IMR-90 (cell line): ENCODE results near the gene KCTD16. TPM values are rescaled to one million over a fixed set of nuclear protein-coding genes. Genes with fewer than 3 reads are reported as not detected.
A peak's percentile ranks its signal among the peaks of the same experiment; 100 is the strongest.

Source experiments
- ATAC-seq: fragments of 200-7000 bp; cut with Tn5 transposase; 2 replicates; pipeline ENCODE4 v1.9.1; 2020; ENCODE audit warnings: low read depth, mild to moderate bottlenecking, moderate library complexity
- BruUV-seq: library from RNA; stranded (reverse); fragments of 400-500 nt; replicated peaks from 2 replicates; lab custom pipeline; 2021; lab: Mats Ljungman, UMichigan
- CTCF ChIA-PET: fragments of 300-600 bp; formaldehyde crosslinking; extraction: SDS; loops from one replicate; lab custom pipeline; 2021; ENCODE audit warnings: antibody characterized with exemption; lab: Yijun Ruan, JAX
- POLR2A ChIA-PET: fragments of 300-600 bp; sonication (Branson Sonifier 250); formaldehyde crosslinking; loops from one replicate; lab custom pipeline; 2022; ENCODE audit warnings: antibody characterized with exemption; ENCODE audit not compliant: unreplicated experiment; lab: Charles Lee
- DNase-seq: peaks from one replicate; pipeline ENCODE4 v3.0.0; 2013
- H2AFZ ChIP-seq: replicated peaks from 2 replicates; pipeline ENCODE3; 2013; ENCODE audit warnings: low read length, mild to moderate bottlenecking; ENCODE audit not compliant: poor library complexity
- H2AK5ac ChIP-seq: 2 replicates; pipeline ENCODE4 v1.6.1; 2013; ENCODE audit warnings: low read depth, low read length, inconsistent platforms
- H2AK9ac ChIP-seq: replicated peaks from 2 replicates; pipeline ENCODE3; 2013; ENCODE audit warnings: mild to moderate bottlenecking, low read depth, low read length, moderate library complexity; ENCODE audit not compliant: poor library complexity
- H2BK120ac ChIP-seq: 2 replicates; pipeline ENCODE4 v1.6.1; 2013; ENCODE audit warnings: low read depth, low read length, inconsistent platforms
- H2BK15ac ChIP-seq: 3 replicates; pipeline ENCODE4 v1.6.1; 2013; ENCODE audit warnings: low read depth, low read length, inconsistent platforms
- H2BK20ac ChIP-seq: 2 replicates; pipeline ENCODE4 v1.6.1; 2013; ENCODE audit warnings: low read depth, mild to moderate bottlenecking, inconsistent platforms, low read length, moderate library complexity
- H2BK5ac ChIP-seq: 2 replicates; pipeline ENCODE4 v1.6.1; 2013; ENCODE audit warnings: mild to moderate bottlenecking, low read depth, low read length, inconsistent platforms; ENCODE audit not compliant: poor library complexity, severe bottlenecking
- H3K14ac ChIP-seq: replicated peaks from 2 replicates; pipeline ENCODE4 v1.6.1; 2013; ENCODE audit warnings: low read depth, low read length, inconsistent platforms
- H3K18ac ChIP-seq: 2 replicates; pipeline ENCODE4 v1.6.1; 2013; ENCODE audit warnings: low read depth, low read length, control low read depth
- H3K23ac ChIP-seq: 2 replicates; pipeline ENCODE4 v1.6.1; 2013; ENCODE audit warnings: low read depth, low read length, inconsistent platforms
- H3K27ac ChIP-seq: 2 replicates; pipeline ENCODE4 v1.5.1; 2013; ENCODE audit warnings: mild to moderate bottlenecking, control low read depth, low read length; ENCODE audit not compliant: insufficient read depth
- H3K27me3 ChIP-seq: 2 replicates; pipeline ENCODE4 v1.6.1; 2013; ENCODE audit warnings: low read length; ENCODE audit not compliant: control insufficient read depth, insufficient read depth
- H3K36me3 ChIP-seq: 2 replicates; pipeline ENCODE4 v1.6.1; 2013; ENCODE audit warnings: low read length, mixed read lengths; ENCODE audit not compliant: control insufficient read depth, insufficient read depth
- H3K4ac ChIP-seq: 2 replicates; pipeline ENCODE4 v1.6.1; 2013; ENCODE audit warnings: low read depth, low read length, inconsistent platforms
- H3K4me1 ChIP-seq: 2 replicates; pipeline ENCODE4 v1.6.1; 2013; ENCODE audit warnings: low read length, mixed read lengths; ENCODE audit not compliant: control insufficient read depth, insufficient read depth
- H3K4me2 ChIP-seq: 2 replicates; pipeline ENCODE4 v1.6.1; 2013; ENCODE audit warnings: low read depth, mild to moderate bottlenecking, control low read depth, low read length, moderate library complexity
- H3K4me3 ChIP-seq: 2 replicates; pipeline ENCODE4 v1.5.1; 2013; ENCODE audit warnings: low read depth, mild to moderate bottlenecking, control low read depth, low read length, moderate library complexity; ENCODE audit not compliant: insufficient read depth
- H3K56ac ChIP-seq: 2 replicates; pipeline ENCODE4 v1.6.1; 2013; ENCODE audit warnings: low read length, inconsistent platforms; ENCODE audit not compliant: insufficient read depth; ENCODE audit errors: extremely low read depth
- H3K79me1 ChIP-seq, 2 experiments: 2 replicates each; pipeline ENCODE4 v1.6.1; 2013; ENCODE audit warnings: low read length in 2 of 2, inconsistent platforms in 1 of 2, low read depth in 1 of 2
- H3K9ac ChIP-seq: 2 replicates; pipeline ENCODE4 v1.6.1; 2013; ENCODE audit warnings: low read depth, low read length, control low read depth
- H3K9me1 ChIP-seq: 2 replicates; pipeline ENCODE4 v1.6.1; 2013; ENCODE audit warnings: low read length, inconsistent platforms; ENCODE audit not compliant: insufficient read depth
- H3K9me3 ChIP-seq: 2 replicates; pipeline ENCODE4 v1.6.1; 2013; ENCODE audit warnings: low read length; ENCODE audit not compliant: control insufficient read depth, insufficient read depth
- H4K20me1 ChIP-seq: 2 replicates; pipeline ENCODE4 v1.6.1; 2013; ENCODE audit warnings: low read length, inconsistent platforms; ENCODE audit not compliant: insufficient read depth
- H4K5ac ChIP-seq: 2 replicates; pipeline ENCODE4 v1.6.1; 2013; ENCODE audit warnings: mild to moderate bottlenecking, low read depth, low read length, control low read depth
- H4K8ac ChIP-seq, 2 experiments: 2 replicates each; pipeline ENCODE4 v1.6.1; 2013; ENCODE audit warnings: low read depth in 2 of 2, low read length in 2 of 2, control low read depth in 1 of 2, inconsistent platforms in 1 of 2
- H4K91ac ChIP-seq: 2 replicates; pipeline ENCODE4 v1.6.1; 2013; ENCODE audit warnings: low read depth, low read length, inconsistent platforms; ENCODE audit not compliant: insufficient read depth
- BHLHE40 ChIP-seq: fragments of 150-350 bp; IDR thresholded peaks from 2 replicates; pipeline ENCODE4 v1.6.1; 2016; ENCODE audit warnings: mild to moderate bottlenecking, low read depth, low read length
- CHD1 ChIP-seq: IDR thresholded peaks from 2 replicates; pipeline ENCODE4 v1.6.1; 2012; ENCODE audit warnings: low read depth, low read length, improper control_type of control experiment
- FOS ChIP-seq: fragments of 150-350 bp; IDR thresholded peaks from 2 replicates; pipeline ENCODE4 v1.6.1; 2016; ENCODE audit warnings: low read depth, low read length
- MAFK ChIP-seq: IDR thresholded peaks from 2 replicates; pipeline ENCODE4 v1.6.1; 2012; ENCODE audit warnings: low read depth, low read length, improper control_type of control experiment
- MAZ ChIP-seq: IDR thresholded peaks from 2 replicates; pipeline ENCODE4 v1.6.1; 2012; ENCODE audit warnings: low read depth, mild to moderate bottlenecking, low read length, improper control_type of control experiment, moderate library complexity, borderline replicate concordance
- MXI1 ChIP-seq: IDR thresholded peaks from 2 replicates; pipeline ENCODE4 v1.6.1; 2012; ENCODE audit warnings: low read depth, mild to moderate bottlenecking, low read length, moderate library complexity, borderline replicate concordance
- NFE2L2 ChIP-seq: fragments of 150-350 bp; IDR thresholded peaks from 2 replicates; pipeline ENCODE4 v1.6.1; 2016; ENCODE audit warnings: low read depth, mild to moderate bottlenecking, low read length
- POLR2A ChIP-seq: IDR thresholded peaks from 2 replicates; pipeline ENCODE4 v1.6.1; 2012; ENCODE audit warnings: mild to moderate bottlenecking, low read depth, low read length
- RAD21 ChIP-seq: IDR thresholded peaks from 2 replicates; pipeline ENCODE4 v1.6.1; 2012; ENCODE audit warnings: low read length, improper control_type of control experiment
- RCOR1 ChIP-seq: IDR thresholded peaks from 2 replicates; pipeline ENCODE4 v1.6.1; 2012; ENCODE audit warnings: mild to moderate bottlenecking, low read length, improper control_type of control experiment; ENCODE audit not compliant: insufficient replicate concordance
- RFX5 ChIP-seq: IDR thresholded peaks from 2 replicates; pipeline ENCODE4 v1.8.0; 2012; ENCODE audit warnings: low read depth, mild to moderate bottlenecking, low read length, moderate library complexity
- SMC3 ChIP-seq: fragments of 150-350 bp; IDR thresholded peaks from 2 replicates; pipeline ENCODE4 v1.6.1; 2016; ENCODE audit warnings: low read depth, mild to moderate bottlenecking, antibody characterized with exemption, low read length, moderate library complexity
- USF2 ChIP-seq: fragments of 150-350 bp; IDR thresholded peaks from 2 replicates; pipeline ENCODE4 v1.6.1; 2017; ENCODE audit warnings: mild to moderate bottlenecking, antibody characterized with exemption, low read length, low read depth
- dilution Hi-C: fragments of 300-500 bp; cut with HindIII; formaldehyde crosslinking; loops from one replicate; pipeline ENCODE4 v1.14.3; 2018; ENCODE audit warnings: low sequenced_read_pairs; ENCODE audit not compliant: unreplicated experiment
- in situ Hi-C: fragments of 300-500 bp; cut with MboI; formaldehyde crosslinking; loops from 3 replicates; pipeline ENCODE4 v1.14.3; 2019; ENCODE audit warnings: low sequenced_read_pairs, inconsistent platforms, mixed read lengths
- intact Hi-C: fragments of 100-400 bp; cut with micrococcal nuclease; formaldehyde crosslinking; loops from 2 replicates; pipeline ENCODE4 v1.10.0; 2022
- polyA plus RNA-seq, 3 experiments: library from polyadenylated mRNA; depleted of rRNA; stranded (reverse); fragments of >200 nt; gene quantifications; 2 replicates each; pipeline ENCODE4 v1.2.3, GENCODE V29; 2012; ENCODE audit warnings: low replicate concordance in 1 of 3
- total RNA-seq: library from RNA; depleted of rRNA; stranded (reverse); fragments of >200 nt; gene quantifications from 2 replicates; pipeline ENCODE4 v1.2.3, GENCODE V29; 2012

Gene KCTD16
- total and polyA plus RNA-seq, 2 of the 4 experiments (the other 2 are of a cell fraction), result 0.43 to 1.1 TPM

GRCh38 chr5:144487761-144488160 lies 317.1 kb downstream of the KCTD16 start:
- no peak overlapping the region for H3K18ac ChIP-seq
- H3K4me2 ChIP-seq, result no peak overlapping the region
- H3K4ac ChIP-seq, result no peak overlapping the region
- CTCF ChIA-PET, result interaction anchor here (0.8 kb wide), 1 partner anchor 23 kb away, joined by 3 read pairs; no protein-coding TSS in a partner anchor
- intact Hi-C loops, result no loop called here
- BruUV-seq, result no TSS peak
- no peak overlapping the region for H3K14ac ChIP-seq
- H3K56ac ChIP-seq, result no peak overlapping the region
- POLR2A ChIA-PET, result no interaction called here
- H3K9ac ChIP-seq, result no peak overlapping the region
- no peak overlapping the region for H2BK5ac ChIP-seq
- H3K27me3 ChIP-seq, result no peaks in the 10 kb centered on the region
- no peak overlapping the region for H3K27ac ChIP-seq
- H3K36me3 ChIP-seq, result no peaks in the 10 kb centered on the region
- H4K91ac ChIP-seq, result no peak overlapping the region
- TF ChIP-seq SMC3 (no peak), FOS (no peak), MXI1 (no peak), NFE2L2 (no peak), MAFK (no peak), RFX5 (no peak), CHD1 (no peak), RCOR1 (no peak), POLR2A (no peak), MAZ (no peak), USF2 (no peak), BHLHE40 (no peak), RAD21 (no peak)
- DNase-seq (no peak), ATAC-seq (peak; percentile 51)
- H3K9me1 ChIP-seq, result no peaks in the 10 kb centered on the region
- H2BK15ac ChIP-seq, result no peak overlapping the region
- dilution Hi-C loops, result no loop called here
- H4K8ac ChIP-seq, result no peak overlapping the region
- no peak overlapping the region for H2BK120ac ChIP-seq
- no peak overlapping the region for H3K4me3 ChIP-seq
- peaks cover 2% of the 10 kb centered on the region; the same call in 1 of the 2 replicates for H3K4me1 ChIP-seq
- H4K20me1 ChIP-seq, result no peaks in the 10 kb centered on the region
- H3K23ac ChIP-seq, result no peak overlapping the region
- no peaks in the 10 kb centered on the region; the same call in 1 of the 2 replicates for H3K9me3 ChIP-seq
- no peak overlapping the region for H2AK9ac ChIP-seq
- H2AFZ ChIP-seq, result no peak overlapping the region
- H3K79me1 ChIP-seq, result no peaks in the 10 kb centered on the region
- H2AK5ac ChIP-seq, result no peak overlapping the region
- in situ Hi-C loops, result no loop called here
- no peak overlapping the region for H4K5ac ChIP-seq
- H2BK20ac ChIP-seq, result no peak overlapping the region
